ENCODE results near the gene CYSTM1.

DNA sequence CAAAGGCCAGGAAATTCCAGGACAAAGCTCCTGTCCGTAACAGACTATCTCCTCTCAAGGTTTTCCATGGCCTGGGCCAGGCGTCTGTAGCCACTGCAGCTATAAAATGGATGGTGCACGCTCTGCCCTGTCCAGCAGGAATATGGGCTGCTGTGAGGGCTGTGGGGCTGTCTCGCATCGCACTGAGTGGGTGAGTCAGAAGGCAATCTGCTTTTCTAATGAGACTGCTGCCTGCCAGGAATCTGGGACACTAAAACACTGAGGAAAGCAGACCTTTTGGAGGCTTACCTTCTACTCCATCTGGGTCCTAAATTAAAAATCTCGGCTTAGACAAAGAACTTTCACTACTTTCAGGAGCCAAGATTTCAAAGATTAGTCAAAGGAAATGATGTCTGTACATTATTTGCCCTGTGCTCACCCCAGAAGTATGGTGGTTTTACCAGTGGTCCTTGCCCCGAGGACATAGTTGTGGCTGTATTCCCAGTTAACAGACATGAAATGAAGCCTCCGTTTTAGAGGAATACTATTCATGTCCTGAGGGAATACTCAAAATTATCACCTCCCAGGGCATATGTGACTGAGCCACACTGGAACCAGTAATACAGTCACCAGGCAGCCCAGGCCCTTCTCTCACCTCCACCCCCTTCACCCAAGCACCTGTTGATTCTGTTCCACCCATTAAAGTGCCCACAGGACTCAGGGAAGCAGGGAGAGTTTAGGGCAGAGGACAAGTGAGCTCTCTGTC, 71.6 kb downstream of the CYSTM1 start:
- no peak for TF ChIP-seq POLR2A (IDR thresholded peaks at IDR 0.05)
- TF ChIP-seq, protein P1, sequence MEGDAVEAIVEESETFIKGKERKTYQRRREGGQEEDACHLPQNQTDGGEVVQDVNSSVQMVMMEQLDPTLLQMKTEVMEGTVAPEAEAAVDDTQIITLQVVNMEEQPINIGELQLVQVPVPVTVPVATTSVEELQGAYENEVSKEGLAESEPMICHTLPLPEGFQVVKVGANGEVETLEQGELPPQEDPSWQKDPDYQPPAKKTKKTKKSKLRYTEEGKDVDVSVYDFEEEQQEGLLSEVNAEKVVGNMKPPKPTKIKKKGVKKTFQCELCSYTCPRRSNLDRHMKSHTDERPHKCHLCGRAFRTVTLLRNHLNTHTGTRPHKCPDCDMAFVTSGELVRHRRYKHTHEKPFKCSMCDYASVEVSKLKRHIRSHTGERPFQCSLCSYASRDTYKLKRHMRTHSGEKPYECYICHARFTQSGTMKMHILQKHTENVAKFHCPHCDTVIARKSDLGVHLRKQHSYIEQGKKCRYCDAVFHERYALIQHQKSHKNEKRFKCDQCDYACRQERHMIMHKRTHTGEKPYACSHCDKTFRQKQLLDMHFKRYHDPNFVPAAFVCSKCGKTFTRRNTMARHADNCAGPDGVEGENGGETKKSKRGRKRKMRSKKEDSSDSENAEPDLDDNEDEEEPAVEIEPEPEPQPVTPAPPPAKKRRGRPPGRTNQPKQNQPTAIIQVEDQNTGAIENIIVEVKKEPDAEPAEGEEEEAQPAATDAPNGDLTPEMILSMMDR (IDR thresholded peaks at IDR 0.05), result no peak
- no peak for TF ChIP-seq POLR2AphosphoS5 (IDR thresholded peaks at IDR 0.05)

Measured in suprapubic skin (tissue), 4 donors.